ENCODE data around the gene PHKA1.
"Not testable (repeated sequence)": the region's sequence is repeated elsewhere in the genome, so short reads cannot be mapped to it uniquely, and the experiment has no call there.

Gene PHKA1

GRCh38 chrX:72621625-72622485 lies 92.3 kb downstream of the PHKA1 start:
- no peak overlapping the region for H3K27ac ChIP-seq (ENCODE audit: low read depth, low read length)
- H3K4me3 ChIP-seq (ENCODE audit: low read depth in 1 of 2, low read length in 2 of 2), result no peak overlapping the region
- no peak overlapping the region for H3K9ac ChIP-seq (ENCODE audit: low read length)
- H3K9me3 ChIP-seq (ENCODE audit: low read length), result no peaks in the 10 kb centered on the region
- no peaks in the 10 kb centered on the region for H3K4me1 ChIP-seq (ENCODE audit: insufficient read depth, low read length)
- no peaks in the 10 kb centered on the region for H3K36me3 ChIP-seq (ENCODE audit: insufficient read depth, low read length)
- no peaks in the 10 kb centered on the region for H3K27me3 ChIP-seq (ENCODE audit: control insufficient read depth in 1 of 2, insufficient read depth in 2 of 2, low read length in 2 of 2)

- H3K4me3 ChIP-seq (ENCODE audit: low read depth in 1 of 2, low read length in 2 of 2), result no peak overlapping the region
- H3K9ac ChIP-seq (ENCODE audit: low read length), result no peak overlapping the region
- no peaks in the 10 kb centered on the region for H3K27me3 ChIP-seq (ENCODE audit: control insufficient read depth in 1 of 2, insufficient read depth in 2 of 2, low read length in 2 of 2)
- H3K27ac ChIP-seq (ENCODE audit: low read depth, low read length), result no peak overlapping the region
- no peaks in the 10 kb centered on the region for H3K4me1 ChIP-seq (ENCODE audit: insufficient read depth, low read length)
- H3K36me3 ChIP-seq (ENCODE audit: insufficient read depth, low read length), result no peaks in the 10 kb centered on the region
- H3K9me3 ChIP-seq (ENCODE audit: low read length), result no peaks in the 10 kb centered on the region
These were observed 92.9 kb downstream of the PHKA1 start for GRCh38 chrX:72621163-72621562.

DNA sequence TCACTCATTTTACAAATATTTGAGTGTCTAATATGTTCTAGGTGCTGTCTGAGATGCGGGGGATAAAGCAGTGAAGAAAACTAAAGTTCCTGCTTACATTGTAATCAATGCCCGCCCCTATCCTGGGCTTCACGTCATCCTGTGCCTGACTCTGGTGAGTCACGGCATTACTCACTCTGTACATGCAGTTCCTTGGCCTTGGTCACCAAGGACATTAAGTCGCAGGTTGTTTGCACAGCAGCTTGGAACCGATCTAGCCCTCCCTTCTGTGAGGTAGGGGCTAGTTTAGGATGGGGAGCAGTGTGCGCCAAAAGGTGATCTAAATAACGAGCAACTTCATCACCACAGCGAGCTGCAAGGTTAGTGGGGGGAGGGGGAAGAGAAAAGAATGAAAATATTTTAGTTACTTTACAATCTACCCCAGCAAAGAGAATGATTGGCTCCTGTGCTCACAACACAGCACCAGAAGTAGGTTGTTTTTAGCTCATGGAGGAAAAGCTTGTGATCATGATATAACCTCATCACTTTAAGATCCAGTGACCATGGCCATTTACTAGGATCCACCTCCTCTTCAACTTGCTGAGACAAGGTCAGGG lies 93.5 kb downstream of the PHKA1 start:
- Histone ChIP-seq H3K27me3 (ENCODE audit: control insufficient read depth in 1 of 2, insufficient read depth in 2 of 2, low read length in 2 of 2) (no peaks in the 10 kb centered on the region), H3K4me1 (ENCODE audit: insufficient read depth, low read length) (no peaks in the 10 kb centered on the region), H3K4me3 (ENCODE audit: low read depth in 1 of 2, low read length in 2 of 2) (no peak overlapping the region), H3K27ac (ENCODE audit: low read depth, low read length) (no peak overlapping the region), H3K9me3 (ENCODE audit: low read length) (no peaks in the 10 kb centered on the region), H3K36me3 (ENCODE audit: insufficient read depth, low read length) (no peaks in the 10 kb centered on the region), H3K9ac (ENCODE audit: low read length) (no peak overlapping the region)

DNA sequence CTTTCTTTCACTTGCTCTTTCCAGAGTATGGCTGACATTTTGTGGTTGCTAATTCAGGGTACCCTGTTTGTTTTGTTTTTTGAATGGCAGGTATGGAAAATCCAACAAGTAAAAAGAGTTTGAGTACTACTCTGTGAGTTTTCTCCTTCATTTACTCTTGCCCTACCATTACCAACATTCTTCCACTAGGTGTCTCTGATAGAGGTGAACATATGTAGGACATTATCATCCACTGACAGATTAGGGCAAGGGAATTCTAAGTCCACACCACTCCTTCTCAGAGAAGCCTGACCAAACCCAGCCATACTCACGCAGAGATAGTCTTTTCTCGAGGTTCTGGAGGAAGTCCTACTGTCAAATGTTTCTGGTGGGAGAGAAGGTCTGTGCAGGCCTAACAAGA lies 104.8 kb downstream of the PHKA1 start:
- H3K27ac ChIP-seq (ENCODE audit: low read depth, low read length), result no peak overlapping the region
- no peaks in the 10 kb centered on the region for H3K4me1 ChIP-seq (ENCODE audit: insufficient read depth, low read length)
- no peaks in the 10 kb centered on the region for H3K36me3 ChIP-seq (ENCODE audit: insufficient read depth, low read length)
- H3K27me3 ChIP-seq (ENCODE audit: control insufficient read depth in 1 of 2, insufficient read depth in 2 of 2, low read length in 2 of 2), result no peaks in the 10 kb centered on the region
- H3K9ac ChIP-seq (ENCODE audit: low read length), result no peak overlapping the region
- no peaks in the 10 kb centered on the region for H3K9me3 ChIP-seq (ENCODE audit: low read length)
- no peak overlapping the region for H3K4me3 ChIP-seq (ENCODE audit: low read depth in 1 of 2, low read length in 2 of 2)

GRCh38 chrX:72604705-72605104 lies 109.4 kb downstream of the PHKA1 start:
- Histone ChIP-seq H3K9me3 (ENCODE audit: low read length) (no peaks in the 10 kb centered on the region), H3K9ac (ENCODE audit: low read length) (no peak overlapping the region), H3K27me3 (ENCODE audit: control insufficient read depth in 1 of 2, insufficient read depth in 2 of 2, low read length in 2 of 2) (no peaks in the 10 kb centered on the region), H3K4me3 (ENCODE audit: low read depth in 1 of 2, low read length in 2 of 2) (no peak overlapping the region), H3K4me1 (ENCODE audit: insufficient read depth, low read length) (no peaks in the 10 kb centered on the region), H3K36me3 (ENCODE audit: insufficient read depth, low read length) (no peaks in the 10 kb centered on the region), H3K27ac (ENCODE audit: low read depth, low read length) (no peak overlapping the region)

DNA sequence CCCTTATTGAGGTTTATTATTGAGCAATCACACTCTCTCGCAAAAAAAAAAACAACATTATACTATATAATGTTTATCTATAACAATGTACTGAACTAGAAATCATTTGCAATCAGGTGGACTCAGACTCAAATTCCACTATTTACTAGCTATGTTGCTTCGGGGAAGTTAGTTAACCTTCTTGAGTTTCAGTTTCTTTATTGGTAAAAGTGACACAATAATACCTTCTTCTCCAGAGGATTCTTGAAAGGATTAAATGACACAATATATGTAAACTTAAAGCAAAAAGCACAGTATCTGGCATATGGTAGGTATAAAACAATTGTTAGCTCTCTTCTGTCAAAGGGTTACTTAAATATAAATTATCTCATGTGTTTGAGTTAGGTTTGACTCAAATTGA lies 110.0 kb downstream of the PHKA1 start:
- Histone ChIP-seq H3K27ac (ENCODE audit: low read depth, low read length) (no peak overlapping the region), H3K9ac (ENCODE audit: low read length) (no peak overlapping the region), H3K36me3 (ENCODE audit: insufficient read depth, low read length) (no peaks in the 10 kb centered on the region), H3K9me3 (ENCODE audit: low read length) (no peaks in the 10 kb centered on the region), H3K4me1 (ENCODE audit: insufficient read depth, low read length) (no peaks in the 10 kb centered on the region), H3K27me3 (ENCODE audit: control insufficient read depth in 1 of 2, insufficient read depth in 2 of 2, low read length in 2 of 2) (no peaks in the 10 kb centered on the region), H3K4me3 (ENCODE audit: low read depth in 1 of 2, low read length in 2 of 2) (no peak overlapping the region)

GRCh38 chrX:72591038-72591437 lies 123.1 kb downstream of the PHKA1 start:
- not testable (repeated sequence) for H3K27ac ChIP-seq (ENCODE audit: low read depth, low read length); H3K4me3 ChIP-seq (ENCODE audit: low read depth in 1 of 2, low read length in 2 of 2); H3K27me3 ChIP-seq (ENCODE audit: control insufficient read depth in 1 of 2, insufficient read depth in 2 of 2, low read length in 2 of 2); H3K9me3 ChIP-seq (ENCODE audit: low read length); H3K4me1 ChIP-seq (ENCODE audit: insufficient read depth, low read length); H3K9ac ChIP-seq (ENCODE audit: low read length); H3K36me3 ChIP-seq (ENCODE audit: insufficient read depth, low read length)

DNA sequence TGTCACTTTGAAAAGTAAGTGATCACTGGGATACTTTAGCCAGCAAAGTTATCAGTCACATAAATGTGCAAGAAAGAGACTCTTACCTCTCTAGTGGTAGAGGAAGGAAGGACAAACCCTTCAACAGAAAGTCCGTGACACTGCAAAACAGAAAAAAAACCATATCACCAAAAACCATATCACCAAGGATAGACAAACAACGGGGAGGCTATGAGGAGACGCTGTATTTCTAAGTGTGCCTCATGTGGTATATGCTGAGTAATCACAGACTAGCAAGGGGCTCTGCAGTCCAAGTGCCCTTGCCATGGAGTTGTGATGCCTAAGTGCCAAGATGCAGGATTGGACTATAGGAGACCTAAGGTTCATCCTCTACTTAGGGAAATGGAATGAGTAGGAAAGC lies 129.9 kb downstream of the PHKA1 start:
- H3K27ac ChIP-seq (ENCODE audit: low read depth, low read length), result no peak overlapping the region
- no peak overlapping the region for H3K4me3 ChIP-seq (ENCODE audit: low read depth in 1 of 2, low read length in 2 of 2)
- no peaks in the 10 kb centered on the region for H3K27me3 ChIP-seq (ENCODE audit: control insufficient read depth in 1 of 2, insufficient read depth in 2 of 2, low read length in 2 of 2)
- H3K4me1 ChIP-seq (ENCODE audit: insufficient read depth, low read length), result no peaks in the 10 kb centered on the region
- H3K36me3 ChIP-seq (ENCODE audit: insufficient read depth, low read length), result no peaks in the 10 kb centered on the region
- H3K9me3 ChIP-seq (ENCODE audit: low read length), result no peaks in the 10 kb centered on the region
- no peak overlapping the region for H3K9ac ChIP-seq (ENCODE audit: low read length)

DNA sequence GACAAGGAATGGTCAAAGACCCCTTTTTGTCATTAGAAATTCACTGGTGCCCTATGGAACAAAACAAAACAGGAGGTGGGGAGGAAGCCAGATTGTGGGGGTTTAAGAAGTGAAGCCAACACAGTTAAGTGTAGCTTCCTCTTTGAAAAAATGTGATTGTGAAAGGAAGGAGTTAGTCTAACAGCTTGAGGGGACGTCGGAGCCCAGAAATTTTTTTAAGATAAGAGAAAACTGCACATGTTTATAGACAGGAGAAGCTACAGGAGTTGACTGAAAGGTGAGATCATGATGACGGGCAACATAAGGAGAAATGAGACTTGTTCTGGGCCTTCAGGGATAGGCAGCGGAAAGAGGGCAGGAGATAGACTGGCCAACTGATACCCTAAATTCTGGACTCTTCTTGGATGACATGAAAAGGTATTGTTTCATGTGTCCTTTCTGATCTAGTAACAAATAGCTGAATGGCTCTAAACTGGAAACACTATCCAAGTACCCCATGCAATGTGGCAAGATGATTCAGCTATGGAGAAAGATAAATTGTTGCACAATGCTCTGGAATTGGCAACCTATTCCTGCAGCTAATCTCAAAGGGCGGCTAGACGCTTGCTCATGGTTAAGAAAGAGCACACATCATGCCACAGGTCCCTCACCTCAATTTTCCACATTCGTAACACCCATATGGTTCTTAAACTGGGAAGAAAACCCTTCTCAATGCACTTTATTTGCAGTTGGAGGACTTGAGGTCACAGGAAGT lies 137.8 kb downstream of the PHKA1 start:
- H3K36me3 ChIP-seq (ENCODE audit: insufficient read depth, low read length), result no peaks in the 10 kb centered on the region
- no peak overlapping the region for H3K4me3 ChIP-seq (ENCODE audit: low read depth in 1 of 2, low read length in 2 of 2)
- no peak overlapping the region for H3K27ac ChIP-seq (ENCODE audit: low read depth, low read length)
- H3K4me1 ChIP-seq (ENCODE audit: insufficient read depth, low read length), result no peaks in the 10 kb centered on the region
- peaks cover 0 to 4% of the 10 kb centered on the region in 2 donors for H3K27me3 ChIP-seq (ENCODE audit: control insufficient read depth in 1 of 2, insufficient read depth in 2 of 2, low read length in 2 of 2)
- no peaks in the 10 kb centered on the region for H3K9me3 ChIP-seq (ENCODE audit: low read length)
- H3K9ac ChIP-seq (ENCODE audit: low read length), result no peak overlapping the region

GRCh38 chrX:72573158-72573511 lies 141.0 kb downstream of the PHKA1 start:
- Histone ChIP-seq H3K36me3 (ENCODE audit: insufficient read depth, low read length) (peaks cover 6% of the 10 kb centered on the region), H3K4me3 (ENCODE audit: low read depth in 1 of 2, low read length in 2 of 2) (peak overlapping the region; percentile 56 to 77), H3K9ac (ENCODE audit: low read length) (no peak overlapping the region), H3K27me3 (ENCODE audit: control insufficient read depth in 1 of 2, insufficient read depth in 2 of 2, low read length in 2 of 2) (peaks cover 0 to 4% of the 10 kb centered on the region in 2 donors), H3K4me1 (ENCODE audit: insufficient read depth, low read length) (no peaks in the 10 kb centered on the region), H3K27ac (ENCODE audit: low read depth, low read length) (peak overlapping the region; percentile 52), H3K9me3 (ENCODE audit: low read length) (no peaks in the 10 kb centered on the region)

DNA sequence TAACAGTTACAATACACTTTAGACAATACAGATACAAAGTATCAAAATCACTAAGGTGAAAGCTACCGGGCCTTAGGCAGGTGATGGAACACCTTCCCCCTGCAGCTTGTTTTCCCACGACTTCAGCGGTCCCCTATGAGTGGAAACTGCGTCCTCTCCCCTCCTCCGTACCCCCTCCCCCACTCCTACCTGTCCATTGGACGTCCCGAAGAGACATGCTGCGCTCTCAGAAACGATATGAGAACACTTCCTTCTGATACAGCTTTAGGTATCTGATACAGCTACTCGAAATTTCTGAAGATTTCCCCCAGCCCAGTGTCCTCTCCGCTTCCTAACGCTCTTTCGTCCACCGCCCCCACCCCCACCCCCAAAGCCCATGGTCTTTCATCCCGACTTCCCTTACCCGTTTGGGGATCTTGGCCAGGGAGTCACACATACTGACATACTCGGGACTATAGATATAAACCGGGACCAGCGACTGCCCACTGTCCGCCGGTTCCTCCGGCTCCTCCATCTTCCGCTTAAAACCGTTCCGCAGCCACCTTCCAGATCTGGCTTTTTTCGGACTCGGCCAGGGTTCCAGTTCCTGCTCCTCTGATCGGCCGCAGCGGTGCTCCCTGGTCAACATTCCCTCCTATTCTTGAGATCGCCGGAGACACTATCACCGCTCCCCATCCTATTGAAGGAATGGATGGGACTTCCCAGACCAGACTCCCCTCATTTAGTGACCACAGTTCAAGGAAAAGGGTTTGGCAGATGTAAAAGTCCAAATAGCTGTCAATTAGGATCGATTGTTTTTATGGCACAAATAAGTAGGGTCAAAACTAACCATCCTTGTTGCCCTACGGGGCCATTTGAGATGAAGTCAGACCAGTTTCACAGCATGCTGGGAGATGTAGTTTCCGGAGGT lies 141.6 kb downstream of the PHKA1 start, which contains the start of gene HDAC8:
Gene HDAC8, minus strand, starts transcription at position 596 of the 910 bp plus-strand sequence. Its CDS starts 82 bp downstream, at position 514.
- Histone ChIP-seq H3K4me3 (ENCODE audit: low read depth in 1 of 2, low read length in 2 of 2) (peak within 1 kb of the TSS; percentile 56 to 77), H3K27ac (ENCODE audit: low read depth, low read length) (peak within 1 kb of the TSS; percentile 52), H3K4me1 (ENCODE audit: insufficient read depth, low read length) (no peaks in the 10 kb centered on the region), H3K9me3 (ENCODE audit: low read length) (no peaks in the 10 kb centered on the region), H3K27me3 (ENCODE audit: control insufficient read depth in 1 of 2, insufficient read depth in 2 of 2, low read length in 2 of 2) (peaks cover 0 to 4% of the 10 kb centered on the region in 2 donors), H3K9ac (ENCODE audit: low read length) (peak within 1 kb of the TSS; percentile 44), H3K36me3 (ENCODE audit: insufficient read depth, low read length) (peaks cover 13% of the 10 kb centered on the region)
